HG02763 (cell line): Measurements from ENCODE around the gene RPS6KL1.

Experiments used
- ATAC-seq: cut with Tn5 transposase; IDR thresholded peaks from one replicate; pipeline ENCODE4 v1.9.1; 2021; ENCODE audit warnings: mild to moderate bottlenecking, moderate library complexity; ENCODE audit not compliant: unreplicated experiment

RPS6KL1 gene

GRCh38 chr14:74952697-74953484, 29.8 kb upstream of the RPS6KL1 start:
- no peak for ATAC-seq

- no peak for ATAC-seq
Observed at GRCh38 chr14:74952180-74952665, 29.2 kb upstream of the RPS6KL1 start.

- ATAC-seq, result no peak
Observed at GRCh38 chr14:74951443-74952179, 28.6 kb upstream of the RPS6KL1 start.

- no peak for ATAC-seq
Observed at GRCh38 chr14:74950795-74951442, 27.9 kb upstream of the RPS6KL1 start.

DNA sequence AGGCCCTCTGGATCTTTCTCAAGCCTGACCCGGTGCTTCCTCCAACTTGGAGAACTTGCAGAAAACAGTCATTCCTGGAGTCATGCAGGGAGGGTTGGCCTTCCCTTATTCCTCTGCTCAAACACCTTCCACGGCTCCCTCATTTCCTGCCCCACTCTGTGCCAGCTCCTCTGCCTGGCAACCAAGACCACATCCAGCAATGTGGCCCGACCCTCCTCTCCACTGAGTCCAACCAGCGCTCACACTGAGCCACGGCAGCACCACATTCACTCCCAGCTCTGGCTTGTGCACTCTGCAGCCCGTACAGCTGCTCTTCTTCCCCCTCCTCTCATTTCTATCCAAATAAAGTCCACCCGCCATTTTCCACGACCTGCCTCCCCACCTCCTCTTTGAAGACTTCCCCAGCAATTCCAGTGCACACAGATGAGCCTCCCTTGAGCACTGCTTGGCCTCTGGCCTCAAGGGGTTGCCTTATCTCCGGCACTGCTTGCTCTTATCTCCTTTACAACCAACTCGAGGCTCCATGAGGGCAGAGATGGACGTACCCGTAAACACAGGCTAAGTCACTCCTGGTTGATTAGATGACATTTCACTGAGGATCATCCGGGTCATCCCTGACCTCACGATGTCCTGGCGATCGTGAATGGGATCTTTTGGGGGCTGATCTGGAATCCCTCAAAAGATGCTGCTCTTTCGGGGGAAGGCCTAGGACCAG, 27.0 kb upstream of the RPS6KL1 start:
- ATAC-seq, result no peak

GRCh38 chr14:74949191-74949601, 26.1 kb upstream of the RPS6KL1 start:
- ATAC-seq, result no peak

DNA sequence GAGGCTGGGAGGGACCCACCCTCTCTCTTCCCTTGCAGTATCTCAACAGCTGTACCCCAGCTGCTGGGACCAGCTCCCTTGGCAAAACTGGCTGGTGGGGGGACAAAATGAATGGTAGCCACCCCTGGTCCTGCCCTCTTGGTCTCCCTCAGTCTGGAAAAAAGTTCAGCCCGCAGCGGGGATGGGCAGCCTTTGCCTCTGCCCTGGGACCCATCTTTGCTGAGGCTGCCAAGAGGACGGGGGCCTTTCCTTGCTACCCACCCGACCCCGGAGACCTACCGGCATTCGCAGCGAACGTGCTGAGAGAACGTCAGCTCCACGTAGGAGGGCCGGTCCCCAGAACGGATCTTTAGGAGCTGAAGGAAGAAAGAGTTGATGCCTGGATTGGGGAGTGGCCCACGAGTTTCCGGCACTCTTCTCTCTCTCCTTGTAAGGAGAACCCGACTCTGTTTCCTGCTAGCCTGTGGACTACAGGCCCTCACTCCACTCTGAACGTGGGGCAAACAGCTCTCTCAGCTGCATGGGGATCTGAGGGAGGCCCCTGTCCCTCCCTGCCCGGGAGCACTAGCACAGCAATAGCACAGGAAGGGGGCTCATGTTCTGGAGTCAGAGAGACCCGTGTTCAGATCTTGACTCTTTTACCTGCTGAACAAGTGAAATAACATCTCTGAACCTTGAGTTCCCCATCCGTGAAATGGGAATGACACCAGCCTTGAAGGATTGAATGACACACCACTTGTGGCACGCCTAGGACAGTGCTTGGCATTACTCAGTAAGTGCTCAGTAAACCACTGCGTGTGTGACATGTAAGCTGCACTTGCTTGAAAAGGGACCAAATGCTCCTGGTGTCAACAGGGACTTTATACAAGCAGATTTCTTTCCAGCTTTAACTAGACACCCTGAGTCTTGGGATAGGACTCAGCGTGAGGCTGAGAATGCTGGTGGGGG, 25.4 kb upstream of the RPS6KL1 start:
- no peak for ATAC-seq

DNA sequence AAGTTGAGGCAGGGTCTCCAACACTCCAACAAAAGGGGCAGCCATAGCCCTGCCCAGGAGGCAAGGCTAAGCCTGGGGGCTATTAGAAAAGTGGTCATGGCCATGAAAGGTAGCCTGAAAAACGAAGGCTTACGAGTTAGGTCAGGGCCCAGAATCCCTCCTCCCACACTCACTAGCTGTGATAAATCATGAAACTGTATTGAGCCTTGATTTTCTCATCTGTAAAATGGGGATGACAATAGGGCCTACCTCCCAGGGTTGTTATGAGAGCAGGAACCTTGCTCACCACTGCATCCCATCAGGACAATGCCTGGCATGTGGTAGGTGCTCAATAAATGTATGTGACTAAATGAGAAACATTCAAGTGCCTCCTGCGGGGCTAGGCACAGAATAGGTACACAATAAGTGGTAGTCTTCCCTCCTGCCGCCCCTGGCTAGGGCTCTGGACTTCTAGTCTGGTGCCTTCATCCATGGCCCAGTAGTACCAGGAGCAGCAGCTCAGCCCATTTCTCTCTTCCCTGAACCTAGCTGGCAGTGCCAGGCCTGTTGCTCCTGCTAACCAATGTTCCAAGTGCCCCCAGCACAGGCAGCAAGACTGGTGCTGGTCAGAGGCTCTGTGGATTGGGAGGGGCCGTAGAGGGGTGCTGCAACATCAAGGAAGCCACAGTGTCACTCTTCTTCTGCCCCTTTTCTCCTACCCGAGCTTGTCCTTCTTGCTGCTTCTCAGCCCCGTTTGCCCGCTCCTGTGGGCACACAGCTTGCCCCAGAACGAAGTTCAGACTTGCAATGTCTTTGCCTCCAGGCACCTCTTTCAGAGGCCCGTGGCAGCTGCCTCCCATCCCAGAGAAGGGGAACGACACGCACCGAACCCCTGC, 24.5 kb upstream of the RPS6KL1 start:
- ATAC-seq, result no peak

GRCh38 chr14:74946659-74947281, 23.7 kb upstream of the RPS6KL1 start:
- no peak for ATAC-seq

- ATAC-seq, result no peak
Observed at GRCh38 chr14:74945852-74946658, 23.0 kb upstream of the RPS6KL1 start.

DNA sequence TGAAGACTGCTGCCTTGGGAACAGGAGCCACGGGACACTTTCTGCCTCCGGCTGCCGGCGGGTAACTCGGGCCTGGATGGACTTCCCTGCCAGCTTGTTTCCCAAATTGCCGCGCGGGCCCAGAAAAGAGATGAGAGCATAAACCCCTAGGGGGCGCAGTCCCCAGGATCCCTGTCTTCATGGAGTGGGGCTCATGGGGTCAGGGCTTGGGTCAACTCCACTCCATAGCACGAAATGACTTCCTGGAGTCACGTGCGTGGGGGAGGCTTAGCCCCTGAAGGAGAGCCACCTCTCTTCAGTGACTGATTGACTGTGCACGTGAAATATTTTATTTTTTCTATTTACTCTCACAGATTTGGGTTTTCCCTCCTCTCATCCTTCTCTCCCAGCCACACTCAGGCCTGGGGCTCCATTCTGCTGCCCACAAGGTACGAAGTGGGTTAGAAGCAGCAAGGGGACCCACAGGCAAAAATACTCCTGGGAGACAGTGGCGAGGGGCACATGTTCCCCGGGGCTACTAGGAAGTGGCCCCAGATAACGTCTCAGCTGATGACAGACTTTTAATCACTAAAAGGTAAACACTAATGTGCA, 22.3 kb upstream of the RPS6KL1 start:
- ATAC-seq, result no peak

- ATAC-seq, result no peak
Observed at GRCh38 chr14:74942608-74943007, 19.5 kb upstream of the RPS6KL1 start.

DNA sequence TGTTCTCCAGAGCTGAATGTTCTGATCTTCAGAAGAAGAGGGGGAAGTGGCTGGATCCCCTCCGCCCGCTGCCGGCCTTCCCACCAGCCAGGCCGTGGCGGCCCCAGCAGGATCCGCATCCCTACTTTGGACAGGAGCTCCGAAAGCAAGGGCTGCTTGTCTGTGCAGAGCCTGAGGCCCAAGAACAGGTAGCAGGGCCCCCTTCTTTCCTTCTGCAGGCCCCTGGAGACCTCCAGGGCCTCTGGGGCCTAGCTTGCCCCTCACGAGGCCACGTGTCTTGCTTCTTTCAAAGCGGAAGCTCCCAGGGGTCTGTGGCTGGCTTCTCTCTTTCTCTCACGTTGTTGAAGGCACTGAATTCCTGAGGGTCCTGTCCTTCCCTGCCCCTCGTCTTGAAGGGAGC, 19.1 kb upstream of the RPS6KL1 start:
- peak; percentile 12 for ATAC-seq

DNA sequence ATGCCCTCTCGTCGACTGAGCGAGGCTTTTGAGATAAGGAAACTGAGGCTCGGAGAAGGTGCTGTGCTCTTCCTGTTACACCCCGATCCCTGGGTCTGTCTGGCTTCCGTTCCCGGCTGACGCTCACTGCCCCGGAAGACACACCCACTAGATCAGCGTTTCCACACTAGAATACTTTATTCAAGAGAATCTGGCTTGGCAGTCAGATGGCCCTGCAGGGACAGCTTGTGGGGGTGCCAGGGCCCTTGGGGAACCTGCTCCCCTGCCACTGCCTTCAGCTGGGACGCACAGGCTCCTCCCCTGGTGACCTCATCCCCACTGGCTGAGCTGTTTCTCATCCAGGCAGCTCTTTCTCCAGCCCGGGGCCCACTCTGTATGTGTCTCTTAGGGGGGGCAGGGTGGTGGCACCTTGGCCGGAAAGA, 18.6 kb upstream of the RPS6KL1 start:
- peak; percentile 37 for ATAC-seq

GRCh38 chr14:74940956-74941565, 18.0 kb upstream of the RPS6KL1 start:
- no peak for ATAC-seq

- no peak for ATAC-seq
Observed at GRCh38 chr14:74938531-74939495, 15.8 kb upstream of the RPS6KL1 start.
